ENCODE data around the gene FADS1. TPM values are rescaled to one million over a fixed set of nuclear protein-coding genes. Genes with fewer than 3 reads are reported as not detected.

Gene FADS1
- total RNA-seq, 2 donors from 2014 or later: 21.8 to 28.4 TPM

- no peak overlapping the region for H3K27ac ChIP-seq
- no peaks in the 10 kb centered on the region for H3K9me3 ChIP-seq
- peaks cover 0 to 28% of the 10 kb centered on the region in 2 donors for H3K4me1 ChIP-seq
- no peak overlapping the region for H3K4me3 ChIP-seq
- no peak for DNase-seq (ENCODE audit: low spot score)
- no peak for TF ChIP-seq CTCF (IDR thresholded peaks at IDR 0.05)
- H3K36me3 ChIP-seq: no peaks in the 10 kb centered on the region
- H3K27me3 ChIP-seq: no peaks in the 10 kb centered on the region
Measured at GRCh38 chr11:61837411-61838005, 20.7 kb upstream of the FADS1 start.

GRCh38 chr11:61836193-61836592 lies 19.4 kb upstream of the FADS1 start:
- Histone ChIP-seq H3K36me3 (no peaks in the 10 kb centered on the region), H3K27ac (no peak overlapping the region), H3K4me3 (no peak overlapping the region), H3K4me1 (peaks cover 0 to 34% of the 10 kb centered on the region in 2 donors), H3K27me3 (no peaks in the 10 kb centered on the region), H3K9me3 (no peaks in the 10 kb centered on the region)
- no peak for TF ChIP-seq CTCF (IDR thresholded peaks at IDR 0.05)
- no peak for DNase-seq (ENCODE audit: low spot score)

- Histone ChIP-seq H3K9me3 (no peaks in the 10 kb centered on the region), H3K27me3 (no peaks in the 10 kb centered on the region), H3K36me3 (no peaks in the 10 kb centered on the region), H3K27ac (peak overlapping the region; percentile 44 to 54), H3K4me1 (peaks cover 0 to 48% of the 10 kb centered on the region in 2 donors), H3K4me3 (no peak overlapping the region)
- no peak for TF ChIP-seq CTCF (IDR thresholded peaks at IDR 0.05)
- DNase-seq (ENCODE audit: low spot score): peak; percentile 77
Measured at GRCh38 chr11:61834278-61835048, 17.7 kb upstream of the FADS1 start.

- no peak for DNase-seq (ENCODE audit: low spot score)
- H3K4me1 ChIP-seq: peaks cover 0 to 54% of the 10 kb centered on the region in 2 donors
Measured at GRCh38 chr11:61833926-61834277, 17.1 kb upstream of the FADS1 start.

GRCh38 chr11:61833471-61833870 lies 16.7 kb upstream of the FADS1 start:
- H3K9me3 ChIP-seq: no peaks in the 10 kb centered on the region
- H3K27ac ChIP-seq: no peak overlapping the region
- no peak for DNase-seq (ENCODE audit: low spot score)
- TF ChIP-seq CTCF (IDR thresholded peaks at IDR 0.05): no peak
- H3K4me3 ChIP-seq: no peak overlapping the region
- no peaks in the 10 kb centered on the region for H3K27me3 ChIP-seq
- no peaks in the 10 kb centered on the region for H3K36me3 ChIP-seq
- H3K4me1 ChIP-seq: peaks cover 0 to 58% of the 10 kb centered on the region in 2 donors

More at GRCh38 chr11:61833926-61834277, 17.1 kb upstream of the FADS1 start:
- Histone ChIP-seq H3K27me3 (no peaks in the 10 kb centered on the region), H3K4me3 (no peak overlapping the region), H3K9me3 (no peaks in the 10 kb centered on the region), H3K36me3 (no peaks in the 10 kb centered on the region), H3K27ac (peak overlapping the region; percentile 44 to 54)
- no peak for TF ChIP-seq CTCF (IDR thresholded peaks at IDR 0.05)

Data from right atrium auricular region (tissue), 2 donors.